Measurements from ENCODE around the gene POLG.

POLG gene

DNA sequence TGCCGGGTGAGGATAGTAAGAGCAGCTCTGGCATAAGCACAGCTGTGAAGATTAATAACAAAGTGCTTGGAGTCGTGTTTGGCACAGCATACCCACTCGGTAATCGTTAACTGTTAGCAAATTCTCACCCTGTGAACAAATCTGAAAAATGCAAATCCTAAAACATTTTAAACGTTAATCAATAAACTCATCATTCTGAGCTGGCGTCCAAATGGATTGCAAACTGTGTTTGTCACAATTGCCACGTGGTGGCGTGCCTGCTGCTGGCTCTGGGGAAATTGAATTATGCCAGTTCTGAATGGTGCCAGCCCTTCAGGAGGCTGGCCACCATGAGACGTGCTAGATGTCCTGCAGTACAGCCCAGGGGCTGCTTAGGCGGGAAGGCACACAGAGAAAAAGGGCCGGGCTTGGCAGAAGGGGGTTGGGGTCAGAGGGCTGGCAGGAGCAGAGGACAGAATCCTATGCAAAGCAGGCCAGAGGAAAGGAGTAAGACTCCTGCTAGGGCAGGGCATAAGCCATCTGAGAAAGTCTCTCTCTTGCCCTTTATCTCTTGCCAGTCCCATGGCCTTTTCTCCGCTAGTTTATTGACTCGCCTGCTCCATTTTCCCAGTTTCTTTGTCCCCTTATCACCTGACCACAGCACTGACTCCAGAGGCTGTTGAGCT lies 22.1 kb upstream of the POLG start:
- DNase-seq (ENCODE audit: low read depth in 2 of 2): no peak

DNA sequence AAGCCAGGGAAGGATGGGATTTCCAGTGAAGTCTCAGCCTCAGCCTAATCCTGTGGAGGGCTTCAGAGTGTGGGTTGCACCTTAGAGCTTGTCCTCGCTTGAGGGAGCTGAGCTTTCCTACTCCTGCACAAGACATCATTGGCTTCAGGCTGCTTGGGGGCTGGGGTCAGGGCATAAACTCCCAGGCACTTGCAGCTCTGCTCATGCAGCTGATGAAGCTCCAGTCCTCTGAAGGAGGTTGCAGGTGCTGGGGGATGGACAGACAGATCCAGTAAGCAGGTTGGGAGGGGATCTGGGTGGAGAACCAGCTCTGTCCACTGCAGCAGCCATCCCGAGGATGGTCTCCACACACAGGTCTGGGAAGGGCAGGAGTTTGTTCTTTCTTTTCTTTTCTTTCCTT lies 19.4 kb upstream of the POLG start:
- DNase-seq (ENCODE audit: low read depth in 2 of 2): no peak

DNA sequence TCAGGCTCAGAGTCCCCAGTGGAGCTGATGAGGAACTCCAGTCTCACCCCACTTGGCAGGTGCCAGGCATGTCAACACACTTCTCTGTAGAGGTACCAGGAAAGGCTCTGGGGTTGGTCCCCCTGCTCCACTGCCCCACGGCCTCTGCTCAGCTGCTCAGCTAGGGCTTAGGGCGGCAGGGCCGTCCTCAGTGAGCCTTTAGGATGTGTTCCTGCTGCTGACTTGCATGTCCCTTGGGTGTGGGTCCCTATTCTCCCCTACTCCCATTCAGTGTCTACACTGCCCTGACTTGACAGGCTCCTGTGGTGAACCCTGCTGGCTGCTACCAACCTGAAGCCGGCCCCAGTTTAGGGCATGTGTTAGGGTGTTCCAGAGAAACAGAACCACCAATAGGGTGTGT lies 17.9 kb upstream of the POLG start:
- no peak for DNase-seq (ENCODE audit: low read depth in 2 of 2)

DNA sequence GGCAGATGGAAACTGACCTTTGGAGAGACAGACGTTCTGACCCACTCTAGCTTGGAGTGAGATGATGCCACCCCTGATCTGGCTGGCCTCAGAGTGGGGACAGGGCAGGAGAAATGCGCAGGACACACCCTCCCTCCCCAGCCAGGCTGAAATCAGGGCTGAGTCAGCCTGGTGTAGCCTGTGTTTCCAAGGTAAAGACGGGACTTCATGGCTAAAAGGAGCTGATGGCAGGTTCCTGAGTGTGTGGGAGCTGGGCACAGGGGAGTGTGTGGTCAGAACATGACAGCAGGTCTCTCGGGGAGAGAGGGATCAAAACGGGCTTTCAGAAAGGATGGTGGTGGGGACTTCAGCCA lies 14.6 kb upstream of the POLG start:
- DNase-seq (ENCODE audit: low read depth in 2 of 2): no peak

DNA sequence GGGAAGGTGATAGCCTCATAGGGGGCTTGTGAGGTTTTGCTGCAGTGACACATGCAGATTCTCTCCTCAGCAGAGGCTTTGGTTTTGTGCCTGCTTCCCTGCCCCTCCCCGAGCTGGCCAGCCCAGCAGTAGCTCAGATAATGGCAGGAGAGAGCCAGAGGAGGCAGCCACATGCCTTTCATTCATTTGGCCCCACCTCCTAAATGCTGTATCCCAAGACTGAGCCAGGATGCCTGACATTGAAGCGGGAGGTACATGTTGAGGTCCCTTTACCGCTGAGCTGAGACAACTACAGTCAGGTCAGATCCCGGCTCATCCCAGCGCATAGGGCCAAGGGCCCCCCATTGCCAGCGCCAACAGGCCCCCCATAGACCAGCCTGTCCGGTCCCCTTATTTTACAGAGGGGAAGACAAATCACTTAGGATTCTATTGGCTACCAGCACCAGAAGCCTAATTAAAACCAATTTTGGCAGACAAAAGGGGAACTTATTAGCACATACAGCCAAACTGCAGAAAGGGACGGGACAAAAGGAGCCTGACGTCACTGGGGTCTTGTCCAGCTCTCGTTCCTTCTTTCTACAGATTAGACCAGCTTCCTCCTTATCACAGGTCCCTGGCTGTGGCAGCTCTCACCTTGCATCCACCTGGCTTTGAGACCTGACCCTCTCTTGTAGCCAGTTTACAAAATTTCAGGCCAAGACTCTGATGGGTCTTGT lies 12.1 kb upstream of the POLG start:
- DNase-seq (ENCODE audit: low read depth in 2 of 2): no peak

DNA sequence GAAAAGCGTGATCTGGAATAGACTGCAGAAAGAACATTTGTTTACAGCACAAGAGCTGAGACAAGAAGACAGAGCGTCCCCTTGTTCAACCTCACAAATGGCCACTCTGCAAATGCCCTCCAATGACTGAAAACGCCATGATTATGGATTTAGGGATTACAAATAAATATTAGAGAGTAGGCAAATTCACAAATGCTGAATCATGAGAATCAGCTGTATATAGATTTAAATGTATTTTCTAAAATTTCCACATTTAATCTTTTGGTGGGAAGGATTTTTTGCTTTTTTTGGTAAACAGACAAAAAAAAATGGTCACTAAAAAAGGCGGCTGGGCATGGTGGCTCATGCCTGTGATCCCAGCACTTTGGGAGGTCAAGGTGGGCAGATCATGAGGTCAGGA lies 10.6 kb upstream of the POLG start:
- DNase-seq (ENCODE audit: low read depth in 2 of 2): no peak

DNA sequence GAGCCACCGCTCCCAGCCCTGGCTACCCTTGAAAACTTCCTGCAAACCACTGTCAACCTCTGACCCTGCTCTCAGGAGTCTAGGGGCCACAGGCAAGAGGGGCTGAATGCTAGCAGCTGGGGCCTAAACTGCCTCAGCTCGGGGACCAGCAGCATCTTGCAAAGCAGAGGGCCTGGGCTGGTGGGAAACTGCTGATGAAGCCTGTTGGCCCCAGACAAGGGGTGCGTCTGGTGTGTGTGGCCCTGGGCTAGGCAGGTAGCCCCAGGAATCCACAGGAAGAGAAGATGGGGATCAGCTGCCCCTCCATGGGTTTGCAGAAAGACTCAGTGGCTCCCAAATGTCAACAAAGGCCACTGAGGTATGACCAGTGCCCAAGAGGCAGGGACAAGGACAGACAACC lies 8.2 kb upstream of the POLG start:
- no peak for DNase-seq (ENCODE audit: low read depth in 2 of 2)

DNA sequence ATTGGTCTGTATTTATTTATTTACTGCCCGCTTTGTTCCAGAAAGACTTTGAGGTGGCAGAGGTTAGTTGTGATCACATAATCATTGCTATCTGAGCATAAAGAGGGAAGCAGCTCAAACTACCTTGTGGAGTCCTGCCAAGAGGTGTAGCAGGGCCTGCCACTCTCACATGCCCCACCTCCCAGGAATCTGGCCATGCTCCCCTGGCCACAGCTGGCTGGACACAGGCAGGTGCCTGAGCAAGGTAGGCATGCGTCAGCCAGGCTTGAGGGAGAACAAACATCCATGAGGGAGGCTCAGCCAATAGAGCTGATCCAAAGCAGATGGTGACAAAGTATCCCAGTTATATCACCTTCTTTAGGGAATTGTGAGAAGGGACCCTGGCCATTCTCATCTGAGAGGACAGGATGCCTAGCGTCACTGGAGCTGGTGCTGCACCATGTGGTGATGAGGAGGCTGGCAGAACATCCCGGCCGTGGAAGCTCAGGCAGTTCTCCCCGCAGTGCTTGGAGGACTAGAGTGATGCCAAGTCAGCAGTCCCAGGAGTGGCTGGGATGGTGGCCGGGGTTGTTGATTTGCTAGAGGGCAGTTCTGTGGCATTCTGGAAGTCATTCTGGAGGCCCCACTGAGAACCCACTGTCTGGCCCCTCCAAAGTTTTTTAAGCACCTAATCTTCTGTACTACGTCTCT lies 6.8 kb upstream of the POLG start:
- DNase-seq (ENCODE audit: low read depth in 2 of 2): no peak

DNA sequence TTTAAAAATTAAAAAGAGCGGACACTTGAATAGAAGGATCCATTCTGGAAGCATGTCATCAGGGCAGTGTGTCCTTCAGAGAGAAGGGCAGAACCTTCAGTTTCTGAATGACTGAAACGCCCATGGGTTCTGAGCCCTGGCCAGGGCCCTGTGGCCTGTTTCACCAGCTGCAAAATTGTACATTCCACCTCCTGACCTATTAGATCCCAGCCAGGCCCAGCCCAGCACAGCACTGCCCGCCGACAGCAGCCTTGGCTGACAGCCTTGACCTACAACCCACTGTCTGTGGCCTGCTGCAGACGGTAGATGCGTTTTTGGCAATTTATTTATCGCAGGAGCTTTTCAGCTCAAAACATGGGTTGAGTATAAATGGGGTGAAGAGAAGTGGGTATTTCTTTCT lies 5.9 kb upstream of the POLG start:
- DNase-seq (ENCODE audit: low read depth in 2 of 2): no peak

DNA sequence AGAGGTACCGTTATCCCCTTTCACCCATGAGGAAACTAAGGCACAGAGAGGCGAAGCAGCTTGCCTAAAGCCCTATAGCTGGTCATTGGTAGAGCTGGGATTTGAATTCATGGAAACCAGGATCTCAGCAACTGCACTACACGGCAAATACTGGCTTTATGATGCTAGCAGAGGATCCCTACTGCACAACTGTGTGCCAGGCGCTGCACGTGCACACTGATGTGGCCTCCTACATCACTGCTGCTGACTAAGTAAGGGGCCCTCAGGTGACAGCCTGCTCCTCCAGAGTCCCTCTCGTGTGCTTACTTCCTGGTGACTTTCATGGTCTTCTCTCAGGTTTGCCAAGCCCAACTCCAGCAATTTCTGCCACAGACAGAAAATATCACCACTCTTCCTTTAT lies 3.4 kb upstream of the POLG start:
- no peak for DNase-seq (ENCODE audit: low read depth in 2 of 2)

DNA sequence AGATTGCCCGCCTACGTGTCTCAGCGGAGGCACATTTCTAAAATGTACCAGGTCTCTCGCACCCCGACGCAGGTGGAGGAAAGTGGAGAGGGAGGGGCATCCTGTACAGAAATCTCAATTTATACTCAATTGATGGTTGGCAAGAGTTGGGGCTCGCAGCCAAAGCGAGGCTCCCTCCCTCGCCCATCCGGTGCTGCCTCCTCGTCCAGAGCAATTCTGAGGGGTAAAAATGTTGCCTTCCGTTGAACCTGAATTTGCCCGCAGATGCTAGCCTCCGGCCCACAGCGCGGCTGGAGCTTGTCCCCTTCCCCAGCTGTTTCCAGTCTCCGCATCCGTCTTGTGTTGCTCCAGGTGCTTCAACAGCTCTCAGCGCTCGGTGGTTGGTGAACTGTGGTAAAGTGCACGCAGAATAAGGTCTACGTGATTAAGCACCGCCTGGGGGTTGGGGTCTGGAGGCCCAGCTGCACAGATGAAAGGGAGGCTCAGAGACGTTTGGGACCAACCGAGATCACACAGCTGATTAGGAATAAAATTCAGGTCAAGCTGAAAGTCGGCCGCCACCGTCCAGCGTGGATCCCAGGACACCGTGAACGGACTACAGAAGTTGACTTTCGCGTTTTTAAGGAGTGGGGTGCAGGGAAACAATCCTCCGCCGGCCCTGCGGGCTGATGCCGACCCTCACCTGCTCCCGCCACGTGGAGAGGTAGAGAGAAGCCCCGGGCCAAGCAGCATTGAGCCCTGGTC lies 846 bp upstream of the POLG start:
- peak in 1 of 2 donors; percentile 10 for DNase-seq (ENCODE audit: low read depth in 2 of 2)

DNA sequence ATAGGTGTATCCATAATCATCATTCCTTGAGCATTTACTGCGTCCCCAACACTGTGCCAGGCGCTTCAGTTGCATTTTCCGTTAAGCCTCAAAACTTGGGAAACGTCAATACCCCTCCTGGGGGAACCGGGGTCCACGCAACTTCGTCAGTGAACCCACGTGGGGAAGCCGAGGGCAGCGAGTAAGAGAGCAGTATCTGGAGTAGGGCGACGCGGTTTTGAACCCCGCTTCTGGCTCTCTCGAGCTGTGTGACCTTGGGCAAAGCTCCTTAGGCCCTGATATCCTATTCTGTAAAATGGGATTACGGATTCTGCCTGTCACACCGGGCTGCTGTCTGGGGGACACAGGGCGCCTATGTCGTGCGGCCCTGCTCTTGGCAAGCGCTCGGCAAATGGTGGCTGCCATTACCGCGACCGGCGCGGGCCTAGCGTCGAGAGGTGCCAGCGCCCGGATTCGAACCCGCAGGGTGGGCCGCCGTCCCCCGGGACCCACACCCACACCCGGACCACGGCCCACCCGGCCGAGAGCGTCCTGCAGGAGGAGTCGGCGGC lies 590 bp downstream of the POLG start:
- DNase-seq (ENCODE audit: low read depth in 2 of 2): no peak

DNA sequence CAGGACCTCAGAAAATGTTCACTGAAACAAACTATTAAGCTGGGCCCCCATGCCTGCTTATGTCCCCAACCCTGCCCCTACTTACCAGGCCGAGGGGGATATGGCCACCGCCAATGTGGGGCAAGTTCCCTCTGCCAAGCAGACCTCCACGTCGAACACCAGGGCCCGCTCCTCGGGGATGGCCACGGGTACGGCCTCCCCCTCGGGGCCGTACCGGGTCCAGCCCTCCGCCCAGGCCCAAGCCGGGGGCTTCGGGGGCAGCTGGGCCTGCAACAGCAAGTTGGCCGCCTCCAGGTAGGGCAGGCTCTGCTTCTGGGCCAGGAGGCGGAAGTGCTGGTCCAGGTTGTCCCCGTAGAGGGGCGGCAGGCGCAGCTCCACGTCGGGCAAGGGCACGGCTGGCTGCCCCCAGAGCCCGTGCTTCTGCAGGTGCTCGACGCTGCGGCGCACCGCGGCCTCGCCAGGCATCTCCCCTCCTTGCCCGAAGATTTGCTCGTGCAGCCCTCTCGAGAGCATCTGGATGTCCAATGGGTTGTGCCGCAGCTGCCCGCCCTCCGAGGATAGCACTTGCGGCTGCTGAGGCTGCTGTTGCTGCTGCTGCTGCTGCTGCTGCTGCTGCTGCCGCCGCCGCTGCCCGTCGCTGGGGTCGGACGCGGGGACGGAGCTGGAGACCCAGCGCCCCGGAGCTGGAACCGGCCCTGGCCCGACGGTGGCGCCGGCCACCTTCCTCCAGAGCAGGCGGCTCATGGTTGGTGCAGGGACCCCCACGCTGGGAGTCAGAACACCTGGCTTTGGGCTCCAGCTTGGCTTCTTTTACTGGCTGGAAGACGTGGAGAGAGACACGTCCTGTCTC lies 1.4 kb downstream of the POLG start:
- no peak for DNase-seq (ENCODE audit: low read depth in 2 of 2)

DNA sequence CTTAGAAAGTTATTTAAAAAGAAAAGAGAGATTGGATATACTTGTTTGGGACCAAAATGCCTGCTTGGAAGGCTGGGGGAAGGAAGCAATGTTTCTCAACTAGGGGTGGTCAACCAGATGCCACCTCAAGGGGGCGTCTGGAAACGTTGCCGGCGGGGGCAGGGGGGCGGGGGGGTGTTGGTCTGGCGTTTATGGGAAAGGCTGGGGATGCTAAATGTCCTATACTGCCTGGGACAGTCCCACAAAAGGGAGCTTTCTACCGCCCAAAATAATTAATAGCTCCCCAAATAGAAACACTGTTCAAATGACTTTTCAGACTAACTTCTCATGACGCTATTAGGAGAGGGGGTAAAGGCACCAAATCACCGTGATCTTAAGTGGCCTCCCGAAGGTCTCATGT lies 2.2 kb downstream of the POLG start:
- DNase-seq (ENCODE audit: low read depth in 2 of 2): no peak

DNA sequence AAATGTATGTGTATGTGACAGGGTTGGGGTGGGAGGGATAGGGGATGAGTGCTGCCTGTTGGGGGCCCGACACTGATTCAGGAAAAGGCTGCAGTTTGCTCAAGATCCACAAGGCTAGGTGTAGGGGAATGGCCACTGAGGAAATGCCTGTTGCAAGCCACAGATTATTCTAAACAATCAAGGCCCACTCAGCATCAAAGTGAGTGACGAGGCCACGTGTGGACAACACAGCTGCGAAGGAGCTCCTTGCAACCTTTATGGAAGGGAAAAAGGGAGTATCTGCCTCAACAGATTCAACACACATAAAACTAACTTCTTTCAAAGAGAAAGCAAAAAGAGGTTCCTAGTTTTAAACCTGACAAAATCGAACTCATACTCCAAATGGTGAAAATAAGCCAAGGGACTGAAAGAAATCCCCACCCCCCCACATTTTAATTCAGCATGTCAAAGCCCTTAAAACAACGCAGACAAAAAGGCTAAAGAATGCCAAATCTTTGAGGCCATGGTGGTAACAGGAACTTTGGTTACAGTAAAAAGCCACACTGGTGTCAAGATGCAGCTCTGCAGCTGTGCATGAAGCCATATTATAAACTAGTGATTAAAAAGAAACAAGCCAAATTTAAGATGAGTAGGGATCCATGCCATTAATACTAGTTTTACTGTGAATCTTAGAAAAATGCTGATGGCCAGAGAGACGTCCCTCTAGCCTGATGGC lies 3.6 kb downstream of the POLG start:
- no peak for DNase-seq (ENCODE audit: low read depth in 2 of 2)

DNA sequence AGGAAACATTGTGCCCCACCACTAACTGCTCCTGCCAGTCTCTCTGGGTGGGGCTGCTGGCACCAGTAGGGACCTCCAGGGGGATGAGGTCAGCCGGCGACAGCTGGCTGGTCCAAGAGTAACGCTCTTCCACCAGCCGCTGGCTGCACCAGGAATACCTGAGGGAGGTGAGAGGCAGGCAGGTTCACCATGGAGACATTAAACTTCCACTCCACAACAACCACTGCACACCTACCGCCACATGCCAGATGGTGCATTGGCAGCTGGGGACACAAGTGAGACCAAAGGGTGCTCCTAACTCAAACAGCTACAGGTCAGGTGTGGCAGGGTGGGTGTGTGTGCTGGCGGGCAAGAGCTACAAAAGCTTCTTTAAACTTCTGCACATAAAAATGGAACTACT lies 4.5 kb downstream of the POLG start:
- no peak for DNase-seq (ENCODE audit: low read depth in 2 of 2)

DNA sequence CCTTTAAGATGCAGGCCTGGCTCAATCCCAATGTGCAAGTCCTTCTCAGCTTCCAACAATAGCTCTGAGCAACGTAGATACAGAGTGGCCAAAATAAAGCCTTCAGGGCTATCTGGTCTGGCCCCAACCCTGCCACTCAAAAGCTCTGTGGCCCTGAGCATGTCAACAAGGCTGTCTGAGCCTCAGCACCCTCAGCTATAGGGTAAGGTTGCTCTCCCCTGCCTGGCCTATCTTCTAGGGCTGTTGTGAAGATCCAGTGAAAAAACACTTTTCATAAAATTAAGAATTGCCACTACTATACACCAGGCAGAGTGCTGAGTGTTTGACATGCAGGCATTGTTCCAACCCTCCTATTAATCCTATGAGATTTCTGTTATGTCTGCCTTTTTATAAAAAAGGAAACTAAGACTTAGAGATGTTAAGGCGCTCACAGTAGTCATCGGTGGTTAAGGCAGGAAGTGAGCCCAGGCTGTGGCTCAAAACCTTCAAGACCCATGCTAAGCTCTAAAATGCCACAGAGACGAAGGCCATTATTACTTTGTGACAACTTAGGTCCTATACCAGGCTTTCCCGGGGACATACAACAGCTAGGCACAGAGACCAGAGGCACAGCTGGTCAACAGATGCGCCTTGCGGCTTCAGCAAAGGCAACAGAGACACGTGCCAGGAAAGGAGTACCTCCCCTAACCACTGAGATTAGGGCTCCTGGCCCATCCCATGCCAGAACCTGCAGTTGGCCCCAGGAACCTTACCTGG lies 5.1 kb downstream of the POLG start:
- DNase-seq (ENCODE audit: low read depth in 2 of 2): peak in 1 of 2 donors; percentile 33

DNA sequence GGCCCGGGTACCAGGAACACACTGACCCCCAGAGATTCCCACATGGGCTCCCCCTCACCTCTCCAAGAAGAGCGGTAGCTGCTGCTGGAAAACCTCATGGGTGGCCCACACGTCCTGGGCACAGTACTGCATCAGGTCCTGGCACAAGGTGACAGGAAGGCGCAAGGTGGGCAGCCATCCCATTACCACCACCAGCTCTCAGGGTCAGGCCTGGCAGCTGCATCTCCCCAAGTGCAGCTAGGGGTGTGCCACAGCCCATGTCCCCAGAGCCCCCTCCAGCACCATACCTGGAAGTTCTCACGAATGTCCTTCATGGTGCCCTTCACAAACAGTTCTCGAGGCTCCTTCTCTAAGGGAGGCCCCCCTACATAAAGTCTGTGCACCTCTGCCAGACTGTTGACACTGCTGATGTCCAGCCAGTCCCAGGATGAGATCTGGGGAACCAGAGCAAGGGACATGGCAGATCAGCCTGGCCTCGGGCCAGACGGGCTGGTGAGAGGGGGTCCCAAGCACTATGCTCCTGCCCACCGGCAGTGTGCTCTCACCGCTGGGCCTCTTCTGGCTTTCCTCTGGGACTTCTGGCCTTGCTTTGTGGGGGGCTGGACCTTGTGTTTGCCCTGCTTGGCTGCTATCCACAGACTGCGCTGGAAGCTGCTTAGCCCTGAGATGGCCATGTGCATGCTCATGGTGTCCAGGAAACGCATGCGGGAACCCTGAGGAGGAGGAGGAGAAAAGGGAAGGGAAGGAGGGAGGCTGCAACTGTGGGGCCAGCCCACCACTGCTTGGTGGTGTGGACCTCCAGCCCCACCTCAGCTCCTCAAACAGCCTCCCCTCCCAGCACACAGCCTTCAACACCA lies 6.0 kb downstream of the POLG start:
- DNase-seq (ENCODE audit: low read depth in 2 of 2): no peak

DNA sequence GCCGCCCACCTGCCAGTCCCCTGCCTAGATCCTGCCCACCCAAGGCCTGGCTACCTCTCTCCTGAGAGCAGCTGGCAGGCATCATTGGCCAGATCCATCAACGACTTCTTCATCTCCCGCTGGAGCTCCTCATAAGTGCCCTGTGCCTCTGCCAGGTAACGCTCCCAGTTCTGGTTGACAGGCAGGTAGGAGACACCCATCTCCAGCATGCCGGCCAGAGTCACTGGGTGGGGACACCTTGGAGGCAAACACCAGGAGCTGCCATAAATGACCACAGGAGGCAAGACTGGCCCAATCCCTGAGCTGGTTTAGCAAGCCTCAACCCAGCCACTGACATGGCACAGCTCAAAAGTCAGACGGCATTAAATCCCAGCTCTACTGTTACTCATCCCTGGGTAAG lies 7.5 kb downstream of the POLG start:
- DNase-seq (ENCODE audit: low read depth in 2 of 2): no peak

All from stimulated activated CD8-positive, alpha-beta memory T cell treated with anti-CD3 and anti-CD28 coated beads, Interleukin-2, amount 100 ng/mL, for 1 hour (primary cell).